Measurements from ENCODE around the gene DDX6.
"Not testable (repeated sequence)": the region's sequence is repeated elsewhere in the genome, so short reads cannot be mapped to it uniquely, and the experiment has no call there.

The DDX6 gene

GRCh38 chr11:118783324-118783723 is 7.6 kb downstream of the DDX6 start:
- Histone ChIP-seq H3K4me1 (peaks cover 29% of the 10 kb centered on the region), H3K36me3 (replicated peaks) (peaks cover 69% of the 10 kb centered on the region)
- H3K9me3 ChIP-seq; DNase-seq (ENCODE audit: low spot score in 2 of 2); in situ Hi-C loops (cut with MboI; ENCODE audit: low sequenced_read_pairs); H3K27me3 ChIP-seq (ENCODE audit: low read depth); H3K4me3 ChIP-seq: not testable (repeated sequence)

DNA sequence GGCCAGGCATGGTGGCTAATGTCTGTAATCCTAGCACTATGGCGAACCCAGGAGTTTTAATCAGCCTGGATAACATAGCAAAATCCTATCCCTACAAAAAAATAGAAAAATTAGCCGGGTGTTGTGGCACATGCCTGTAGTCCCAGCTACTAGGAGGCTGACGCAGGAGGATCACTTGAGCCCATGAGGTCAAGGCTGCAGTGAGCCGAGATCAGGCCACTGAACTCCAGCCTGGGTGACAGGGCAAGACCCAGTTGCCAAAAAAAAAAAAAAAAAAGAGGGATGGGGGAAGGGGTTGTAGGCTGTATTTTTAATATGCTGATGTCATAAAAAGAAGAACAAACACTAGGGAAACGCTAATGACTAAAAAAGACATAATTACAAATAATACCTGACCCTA is 12.1 kb downstream of the DDX6 start:
- Histone ChIP-seq H3K27me3 (ENCODE audit: low read depth) (no peaks in the 10 kb centered on the region), H3K4me1 (peaks cover 4% of the 10 kb centered on the region; the same call in 1 of the 2 replicates), H3K36me3 (replicated peaks) (peaks cover 83% of the 10 kb centered on the region), H3K9me3 (no peaks in the 10 kb centered on the region), H3K4me3 (no peak overlapping the region)
- DNase-seq (ENCODE audit: low spot score in 2 of 2) = no peak
- in situ Hi-C loops (cut with MboI; ENCODE audit: low sequenced_read_pairs) = no loop called here

DNA sequence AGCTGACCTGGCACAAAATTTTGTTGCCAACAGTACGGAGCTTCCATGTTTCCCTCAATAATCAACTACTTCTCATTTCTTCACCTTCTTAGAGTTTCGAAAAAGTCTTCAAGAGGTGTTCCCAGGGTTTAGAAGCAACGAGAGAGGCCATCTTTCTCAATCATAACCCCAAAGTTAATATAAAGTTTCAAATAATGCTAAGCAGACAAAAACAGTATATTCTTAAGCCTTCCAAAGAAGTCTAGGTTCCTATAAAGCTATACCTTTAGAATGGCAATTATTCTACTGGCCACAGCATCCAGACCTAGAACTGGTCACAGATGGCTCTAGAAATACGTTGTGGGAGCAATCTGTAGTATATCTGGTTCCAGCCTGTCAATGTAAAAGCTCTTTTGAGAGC is 16.9 kb downstream of the DDX6 start:
- DNase-seq (ENCODE audit: low spot score in 2 of 2) = no peak
- in situ Hi-C loops (cut with MboI; ENCODE audit: low sequenced_read_pairs) = no loop called here
- no peaks in the 10 kb centered on the region for H3K9me3 ChIP-seq
- H3K4me1 ChIP-seq = peaks cover 13% of the 10 kb centered on the region
- H3K36me3 ChIP-seq (replicated peaks) = peaks cover 73% of the 10 kb centered on the region
- no peaks in the 10 kb centered on the region for H3K27me3 ChIP-seq (ENCODE audit: low read depth)
- no peak overlapping the region for H3K4me3 ChIP-seq

DNA sequence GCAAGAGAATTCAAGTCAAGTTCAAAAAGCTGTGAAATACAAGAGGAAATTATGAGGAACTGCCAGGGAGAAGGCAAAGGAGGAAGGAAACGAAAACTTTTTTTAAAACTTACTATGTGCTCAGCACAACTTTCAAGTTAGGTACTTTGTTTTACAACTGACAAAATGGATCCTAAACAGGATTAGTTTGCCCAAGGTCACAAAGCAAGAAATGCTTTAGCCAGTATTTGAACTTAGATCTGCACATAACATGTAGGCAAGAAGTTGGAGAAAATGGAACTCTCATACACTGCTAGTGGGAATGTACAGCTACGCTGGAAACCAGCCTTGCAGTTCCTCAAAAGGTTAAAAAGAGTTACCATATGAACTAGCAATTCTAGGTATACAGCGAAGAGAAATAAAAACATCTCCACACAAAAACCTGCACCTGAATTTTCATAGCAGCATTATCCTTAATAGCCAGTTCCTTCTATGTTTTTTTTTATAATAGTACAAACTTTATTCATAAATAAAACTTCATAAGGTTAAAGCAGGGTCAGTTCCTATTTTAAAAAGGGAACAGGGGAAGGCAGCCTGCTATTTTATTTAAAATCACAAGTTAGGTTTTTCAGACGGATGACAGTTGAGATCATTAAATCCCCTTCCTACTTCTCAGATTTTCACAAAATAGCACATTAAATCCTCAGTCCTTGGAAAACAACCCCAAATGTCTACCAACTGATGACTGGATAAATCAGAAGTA is 19.2 kb downstream of the DDX6 start:
- Histone ChIP-seq H3K4me1 (peaks cover 13% of the 10 kb centered on the region), H3K9me3 (no peaks in the 10 kb centered on the region), H3K36me3 (replicated peaks) (peaks cover 71% of the 10 kb centered on the region), H3K27me3 (ENCODE audit: low read depth) (no peaks in the 10 kb centered on the region), H3K4me3 (no peak overlapping the region)
- DNase-seq (ENCODE audit: low spot score in 2 of 2) = no peak
- in situ Hi-C loops (cut with MboI; ENCODE audit: low sequenced_read_pairs) = no loop called here

- no peaks in the 10 kb centered on the region for H3K27me3 ChIP-seq (ENCODE audit: low read depth)
- no peaks in the 10 kb centered on the region for H3K9me3 ChIP-seq
- in situ Hi-C loops (cut with MboI; ENCODE audit: low sequenced_read_pairs) = no loop called here
- H3K36me3 ChIP-seq (replicated peaks) = peaks cover 74% of the 10 kb centered on the region
- H3K4me1 ChIP-seq = peaks cover 15% of the 10 kb centered on the region
- no peak overlapping the region for H3K4me3 ChIP-seq
- DNase-seq (ENCODE audit: low spot score in 2 of 2) = no peak
These were observed 22.3 kb downstream of the DDX6 start for GRCh38 chr11:118768690-118769089.

- in situ Hi-C loops (cut with MboI; ENCODE audit: low sequenced_read_pairs) = no loop called here
- Histone ChIP-seq H3K36me3 (replicated peaks) (peaks cover 78% of the 10 kb centered on the region), H3K9me3 (no peaks in the 10 kb centered on the region), H3K4me3 (no peak overlapping the region), H3K4me1 (peaks cover 4% of the 10 kb centered on the region; the same call in 1 of the 2 replicates), H3K27me3 (ENCODE audit: low read depth) (no peaks in the 10 kb centered on the region)
- no peak for DNase-seq (ENCODE audit: low spot score in 2 of 2)
These were observed 24.9 kb downstream of the DDX6 start for GRCh38 chr11:118766035-118766434.

DNA sequence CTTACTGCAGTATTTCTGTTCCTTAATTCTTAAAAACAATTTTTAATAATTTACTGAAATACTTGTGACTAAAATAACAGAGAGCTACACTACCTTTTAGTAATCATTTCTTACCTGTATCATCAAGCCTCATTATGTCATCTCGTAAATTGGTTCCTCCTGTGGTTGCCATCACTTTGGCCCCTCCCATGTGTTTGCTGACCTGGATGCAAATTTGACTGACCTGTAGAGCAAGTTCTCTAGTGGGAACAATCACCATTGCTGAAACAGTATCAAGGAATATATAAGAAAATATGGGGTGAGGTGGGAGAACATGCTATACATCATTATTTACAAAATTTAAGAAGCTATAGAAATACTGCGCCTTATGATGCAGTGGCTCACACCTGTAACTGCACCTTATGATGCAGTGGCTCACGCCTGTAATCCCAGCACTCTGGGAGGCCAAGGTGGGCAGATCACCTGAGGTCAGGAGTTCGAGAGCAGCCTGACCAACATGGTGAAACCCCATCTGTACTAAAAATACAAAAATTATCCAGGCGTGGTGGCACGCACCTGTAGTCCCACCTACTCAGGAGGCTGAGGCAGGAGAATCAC is 25.8 kb downstream of the DDX6 start:
- H3K27me3 ChIP-seq (ENCODE audit: low read depth); H3K4me3 ChIP-seq; in situ Hi-C loops (cut with MboI; ENCODE audit: low sequenced_read_pairs); DNase-seq (ENCODE audit: low spot score in 2 of 2); H3K9me3 ChIP-seq; H3K4me1 ChIP-seq: not testable (repeated sequence)
- H3K36me3 ChIP-seq (replicated peaks) = peaks cover 81% of the 10 kb centered on the region

- Histone ChIP-seq H3K27me3 (ENCODE audit: low read depth) (no peaks in the 10 kb centered on the region), H3K9me3 (no peaks in the 10 kb centered on the region), H3K4me3 (no peak overlapping the region), H3K4me1 (peaks cover 2% of the 10 kb centered on the region; the same call in 1 of the 2 replicates), H3K36me3 (replicated peaks) (peaks cover 93% of the 10 kb centered on the region)
- in situ Hi-C loops (cut with MboI; ENCODE audit: low sequenced_read_pairs) = no loop called here
- DNase-seq (ENCODE audit: low spot score in 2 of 2) = no peak
These were observed 27.9 kb downstream of the DDX6 start for GRCh38 chr11:118763041-118763440.

DNA sequence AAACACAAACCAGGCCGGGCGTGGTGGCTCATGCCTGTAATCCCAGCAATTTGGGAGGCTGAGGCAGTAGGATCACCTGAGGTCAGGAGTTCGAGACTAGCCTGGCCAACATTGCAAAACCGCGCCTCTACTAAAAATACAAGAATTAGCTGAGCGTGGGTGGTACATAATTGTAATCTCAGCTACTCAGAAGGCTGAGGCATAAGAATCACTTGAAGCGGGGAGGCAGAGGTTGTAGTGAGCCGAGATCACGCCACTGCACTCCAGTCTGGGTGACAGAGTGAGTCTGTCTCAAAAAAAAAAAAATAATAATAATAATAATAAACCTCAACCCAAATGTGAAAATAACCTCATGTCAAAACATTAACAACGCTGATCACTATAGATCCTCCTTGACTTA is 29.0 kb downstream of the DDX6 start:
- in situ Hi-C loops (cut with MboI; ENCODE audit: low sequenced_read_pairs); H3K4me1 ChIP-seq; H3K9me3 ChIP-seq; DNase-seq (ENCODE audit: low spot score in 2 of 2); H3K27me3 ChIP-seq (ENCODE audit: low read depth); H3K4me3 ChIP-seq: not testable (repeated sequence)
- peaks cover 92% of the 10 kb centered on the region for H3K36me3 ChIP-seq (replicated peaks)

DNA sequence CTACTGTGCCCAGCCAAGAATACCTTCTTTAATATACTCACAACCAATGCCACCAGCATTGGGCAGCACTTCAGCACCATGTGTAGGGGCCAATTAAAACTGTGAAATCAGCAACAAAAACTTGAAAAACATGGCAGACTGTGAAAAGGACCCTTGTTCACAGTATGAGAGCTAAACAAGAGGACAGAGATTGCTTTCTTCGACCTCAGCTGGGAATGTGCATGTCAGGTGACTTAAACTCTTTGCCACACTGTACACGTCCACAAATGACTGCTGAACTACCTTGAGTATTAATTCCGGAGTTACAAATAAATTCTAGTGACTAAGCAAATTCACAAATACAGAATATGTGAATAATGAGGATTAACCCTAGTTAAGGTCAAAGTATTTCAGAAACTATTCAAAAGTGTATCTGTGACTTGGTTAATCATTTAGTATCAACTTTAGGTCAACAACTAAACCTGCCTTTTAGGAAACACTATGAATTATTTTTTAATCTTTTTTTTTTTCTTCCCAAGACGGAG is 33.0 kb downstream of the DDX6 start:
- Histone ChIP-seq H3K27me3 (ENCODE audit: low read depth) (no peaks in the 10 kb centered on the region), H3K4me1 (no peaks in the 10 kb centered on the region), H3K9me3 (no peaks in the 10 kb centered on the region), H3K36me3 (replicated peaks) (peaks cover 97% of the 10 kb centered on the region), H3K4me3 (no peak overlapping the region)
- DNase-seq (ENCODE audit: low spot score in 2 of 2) = no peak
- in situ Hi-C loops (cut with MboI; ENCODE audit: low sequenced_read_pairs) = no loop called here

GRCh38 chr11:118752654-118753053 is 38.3 kb downstream of the DDX6 start:
- Histone ChIP-seq H3K4me1 (no peaks in the 10 kb centered on the region), H3K4me3 (no peak overlapping the region), H3K9me3 (no peaks in the 10 kb centered on the region), H3K27me3 (ENCODE audit: low read depth) (no peaks in the 10 kb centered on the region), H3K36me3 (replicated peaks) (peaks cover 81% of the 10 kb centered on the region)
- no peak for DNase-seq (ENCODE audit: low spot score in 2 of 2)
- in situ Hi-C loops (cut with MboI; ENCODE audit: low sequenced_read_pairs) = no loop called here

GRCh38 chr11:118749429-118749828 is 41.5 kb downstream of the DDX6 start:
- no peaks in the 10 kb centered on the region for H3K4me1 ChIP-seq
- no peaks in the 10 kb centered on the region for H3K27me3 ChIP-seq (ENCODE audit: low read depth)
- H3K36me3 ChIP-seq (replicated peaks) = peaks cover 50% of the 10 kb centered on the region
- in situ Hi-C loops (cut with MboI; ENCODE audit: low sequenced_read_pairs) = no loop called here
- no peak for DNase-seq (ENCODE audit: low spot score in 2 of 2)
- H3K9me3 ChIP-seq = no peaks in the 10 kb centered on the region
- no peak overlapping the region for H3K4me3 ChIP-seq

- Histone ChIP-seq H3K27me3 (ENCODE audit: low read depth) (no peaks in the 10 kb centered on the region), H3K4me3 (no peak overlapping the region), H3K36me3 (replicated peaks) (peaks cover 37% of the 10 kb centered on the region), H3K9me3 (no peaks in the 10 kb centered on the region), H3K4me1 (no peaks in the 10 kb centered on the region)
- DNase-seq (ENCODE audit: low spot score in 2 of 2) = no peak
- in situ Hi-C loops (cut with MboI; ENCODE audit: low sequenced_read_pairs) = no loop called here
These were observed 42.9 kb downstream of the DDX6 start for GRCh38 chr11:118748056-118748455.

DNA sequence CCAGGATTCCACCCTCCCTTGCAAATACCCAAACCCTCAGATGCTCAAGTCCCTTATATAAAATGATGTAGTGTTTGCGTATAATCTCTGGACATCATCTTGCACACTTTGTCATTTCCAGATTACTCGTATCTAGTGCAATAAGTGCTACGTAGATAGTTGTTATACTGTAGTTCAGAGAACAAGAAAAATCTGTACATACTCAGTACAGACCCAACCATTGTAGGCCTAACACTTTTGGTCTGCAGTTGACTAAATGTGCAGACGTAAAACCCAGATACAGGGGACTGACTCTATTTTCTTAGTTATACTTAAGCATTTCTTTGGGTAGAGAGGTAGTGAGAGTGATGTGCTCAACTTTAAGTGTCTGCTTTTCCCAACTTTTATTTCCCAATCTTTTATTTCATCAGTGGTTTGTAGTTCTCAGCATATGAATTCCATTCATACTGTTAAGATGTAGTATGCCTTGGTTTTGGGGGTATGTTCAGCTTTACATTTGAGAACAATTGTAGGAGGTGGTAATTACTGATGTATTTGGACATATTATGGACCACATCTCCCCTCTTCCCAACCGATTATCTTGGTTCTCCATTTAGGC is 43.9 kb downstream of the DDX6 start:
- in situ Hi-C loops (cut with MboI; ENCODE audit: low sequenced_read_pairs) = no loop called here
- Histone ChIP-seq H3K9me3 (no peaks in the 10 kb centered on the region), H3K4me3 (no peak overlapping the region), H3K36me3 (replicated peaks) (peaks cover 27% of the 10 kb centered on the region), H3K4me1 (no peaks in the 10 kb centered on the region), H3K27me3 (ENCODE audit: low read depth) (no peaks in the 10 kb centered on the region)
- DNase-seq (ENCODE audit: low spot score in 2 of 2) = no peak

All from HAP-1 (cell line).